HG02884 (cell line): Measurements from ENCODE around the gene GPAM.
A peak's percentile ranks its signal among the peaks of the same experiment; 100 is the strongest.
"Not testable (repeated sequence)": the region's sequence is repeated elsewhere in the genome, so short reads cannot be mapped to it uniquely, and the experiment has no call there.

Experiments used
- ATAC-seq: cut with Tn5 transposase; IDR thresholded peaks from one replicate; pipeline ENCODE4 v1.9.1; 2021; ENCODE audit warnings: mild to moderate bottlenecking, moderate library complexity; ENCODE audit not compliant: unreplicated experiment

Gene GPAM

GRCh38 chr10:112136486-112137153 is 46.9 kb downstream of the GPAM start:
- no peak for ATAC-seq

- ATAC-seq: no peak
These were observed 48.0 kb downstream of the GPAM start for GRCh38 chr10:112135604-112136003.

- no peak for ATAC-seq
These were observed 51.1 kb downstream of the GPAM start for GRCh38 chr10:112132435-112132834.

- no peak for ATAC-seq
These were observed 51.6 kb downstream of the GPAM start for GRCh38 chr10:112131996-112132395.

- ATAC-seq: no peak
These were observed 52.2 kb downstream of the GPAM start for GRCh38 chr10:112131346-112131745.

- ATAC-seq: no peak
These were observed 56.7 kb downstream of the GPAM start for GRCh38 chr10:112126901-112127300.

GRCh38 chr10:112126172-112126571 is 57.4 kb downstream of the GPAM start:
- no peak for ATAC-seq

GRCh38 chr10:112124866-112125265 is 58.7 kb downstream of the GPAM start:
- ATAC-seq: no peak

GRCh38 chr10:112122827-112123226 is 60.7 kb downstream of the GPAM start:
- no peak for ATAC-seq

GRCh38 chr10:112120491-112120890 is 63.1 kb downstream of the GPAM start:
- ATAC-seq: no peak

GRCh38 chr10:112115781-112116385 is 67.7 kb downstream of the GPAM start:
- ATAC-seq: peak; percentile 80

- ATAC-seq: not testable (repeated sequence)
These were observed 73.8 kb downstream of the GPAM start for GRCh38 chr10:112109779-112110178.
